Activated naive CD8-positive, alpha-beta T cell treated with anti-CD3 and anti-CD28 coated beads, Interleukin-2, amount 50 U/mL, for 24 hours (primary cell): ENCODE measurements around the gene C13orf42.

Experiments used
- ATAC-seq: fragments of 150-1000 bp; cut with Tn5 transposase; one replicate; pipeline ENCODE4 v1.10.0; 2021
- DNase-seq: peaks from one replicate; pipeline ENCODE4 v3.0.0; 2021
- H3K27ac Mint-ChIP-seq: one replicate; pipeline ENCODE4 v1.8.0; 2021; ENCODE audit warnings: mild to moderate bottlenecking, mixed read lengths
- H3K27me3 Mint-ChIP-seq: one replicate; pipeline ENCODE4 v1.8.0; 2021; ENCODE audit warnings: mixed read lengths
- H3K36me3 Mint-ChIP-seq: one replicate; pipeline ENCODE4 v1.8.0; 2021; ENCODE audit warnings: low read depth, mixed read lengths
- H3K4me1 Mint-ChIP-seq: one replicate; pipeline ENCODE4 v1.8.0; 2021; ENCODE audit warnings: mixed read lengths
- H3K4me3 Mint-ChIP-seq: one replicate; pipeline ENCODE4 v1.8.0; 2021; ENCODE audit warnings: mild to moderate bottlenecking, moderate library complexity, mixed read lengths
- H3K9me3 Mint-ChIP-seq: one replicate; pipeline ENCODE4 v1.8.0; 2021; ENCODE audit warnings: mixed read lengths

The C13orf42 gene

DNA sequence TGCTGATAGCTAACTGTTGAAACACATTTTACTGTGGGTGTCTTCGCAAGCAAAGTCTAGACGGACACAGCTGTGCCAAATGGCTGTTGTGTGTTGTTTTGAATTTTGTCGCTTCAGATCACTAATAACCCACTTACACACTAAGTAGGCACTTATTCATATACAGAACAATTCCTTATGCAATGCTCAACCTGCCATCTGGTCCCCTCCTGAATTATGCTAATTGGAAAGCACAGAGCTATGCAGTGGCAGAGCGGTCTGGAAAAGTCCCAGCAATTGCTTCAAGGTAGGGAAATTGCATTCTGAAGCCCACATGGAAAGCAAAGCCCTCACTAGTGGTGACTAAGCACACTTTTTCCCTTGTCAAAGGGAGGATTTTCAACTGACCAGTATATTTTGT is 69.9 kb downstream of the C13orf42 start:
- no peak overlapping the region for H3K27ac Mint-ChIP-seq
- DNase-seq (no peak), ATAC-seq (no peak)
- peaks cover 2% of the 10 kb centered on the region for H3K4me1 Mint-ChIP-seq
- peaks cover 2% of the 10 kb centered on the region for H3K27me3 Mint-ChIP-seq
- no peaks in the 10 kb centered on the region for H3K9me3 Mint-ChIP-seq
- no peaks in the 10 kb centered on the region for H3K36me3 Mint-ChIP-seq
- no peak overlapping the region for H3K4me3 Mint-ChIP-seq

GRCh38 chr13:51040431-51040830 is 70.6 kb downstream of the C13orf42 start:
- no peak for ATAC-seq
- Mint-ChIP-seq H3K36me3 (no peaks in the 10 kb centered on the region), H3K27ac (no peak overlapping the region), H3K4me3 (no peak overlapping the region), H3K9me3 (no peaks in the 10 kb centered on the region), H3K27me3 (peaks cover 2% of the 10 kb centered on the region), H3K4me1 (peaks cover 2% of the 10 kb centered on the region)
- DNase-seq, result no peak

- H3K36me3 Mint-ChIP-seq, result no peaks in the 10 kb centered on the region
- ATAC-seq (no peak), DNase-seq (no peak)
- no peaks in the 10 kb centered on the region for H3K9me3 Mint-ChIP-seq
- peaks cover under 1% of the 10 kb centered on the region for H3K27me3 Mint-ChIP-seq
- H3K27ac Mint-ChIP-seq, result no peak overlapping the region
- H3K4me1 Mint-ChIP-seq, result peaks cover under 1% of the 10 kb centered on the region
- H3K4me3 Mint-ChIP-seq, result no peak overlapping the region
Observed at GRCh38 chr13:51036418-51036817, 74.7 kb downstream of the C13orf42 start.

DNA sequence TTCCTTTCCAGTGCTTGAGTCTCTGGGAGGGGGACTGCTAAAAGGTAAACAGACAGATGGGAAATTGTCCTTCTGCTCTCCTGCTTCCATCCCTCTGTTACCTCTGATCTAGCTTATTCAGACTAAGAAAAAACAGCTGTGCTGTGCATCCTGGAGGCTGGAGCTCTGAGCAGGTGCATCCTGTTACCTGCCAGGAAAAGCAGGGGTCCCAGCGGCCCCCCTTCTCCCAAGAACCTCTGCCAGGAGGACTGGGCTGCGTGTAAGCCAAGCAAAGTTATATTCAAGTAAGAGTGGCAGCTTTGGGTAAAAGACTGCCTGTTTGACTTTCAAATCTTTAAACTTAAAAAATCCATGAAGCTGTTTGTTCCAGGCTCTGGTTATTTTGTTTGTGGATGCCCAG is 75.1 kb downstream of the C13orf42 start:
- no peak overlapping the region for H3K4me3 Mint-ChIP-seq
- no peaks in the 10 kb centered on the region for H3K9me3 Mint-ChIP-seq
- H3K36me3 Mint-ChIP-seq, result no peaks in the 10 kb centered on the region
- H3K4me1 Mint-ChIP-seq, result no peaks in the 10 kb centered on the region
- no peak overlapping the region for H3K27ac Mint-ChIP-seq
- DNase-seq (no peak), ATAC-seq (no peak)
- H3K27me3 Mint-ChIP-seq, result no peaks in the 10 kb centered on the region

DNA sequence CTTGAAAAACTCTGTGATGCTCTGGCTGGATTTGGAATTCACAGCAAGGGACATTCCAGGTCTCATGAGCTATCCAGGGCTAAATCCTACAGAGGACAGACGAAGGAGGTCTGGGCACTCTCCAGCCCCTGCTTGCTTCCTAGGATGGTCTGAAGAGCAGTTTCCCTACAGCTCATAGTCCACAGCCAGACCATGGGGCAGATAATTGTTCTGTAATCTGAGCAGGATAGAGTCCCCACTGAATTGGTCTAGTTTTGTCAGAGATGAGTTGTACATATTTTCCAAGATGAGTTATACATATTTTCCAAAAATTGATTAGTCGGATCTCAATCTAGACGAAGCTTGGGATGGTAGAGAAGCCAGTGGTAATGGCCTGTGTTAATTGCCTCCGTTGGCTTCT is 75.6 kb downstream of the C13orf42 start:
- ATAC-seq (no peak), DNase-seq (no peak)
- Mint-ChIP-seq H3K4me1 (no peaks in the 10 kb centered on the region), H3K36me3 (no peaks in the 10 kb centered on the region), H3K4me3 (no peak overlapping the region), H3K27ac (no peak overlapping the region), H3K27me3 (no peaks in the 10 kb centered on the region), H3K9me3 (no peaks in the 10 kb centered on the region)

DNA sequence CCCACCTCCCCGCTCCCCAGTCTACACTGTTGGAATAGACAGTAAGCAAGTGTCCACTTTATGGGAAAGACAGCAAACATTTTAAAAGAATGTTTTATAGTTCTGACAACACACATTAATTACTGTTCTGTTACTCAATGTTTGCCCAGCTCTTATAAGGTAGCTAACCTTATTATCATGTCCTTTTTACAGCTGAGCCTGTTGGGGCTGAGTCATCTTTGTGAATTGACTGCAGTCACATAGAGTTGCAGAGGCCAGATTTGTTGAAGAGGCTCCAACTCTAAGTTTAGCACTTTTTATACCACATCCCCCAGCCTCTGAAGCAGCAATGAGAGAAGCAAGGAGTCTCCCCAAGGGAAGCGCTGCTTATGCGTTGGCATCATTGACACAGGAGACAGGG is 76.2 kb downstream of the C13orf42 start:
- ATAC-seq (no peak), DNase-seq (no peak)
- no peak overlapping the region for H3K27ac Mint-ChIP-seq
- no peaks in the 10 kb centered on the region for H3K27me3 Mint-ChIP-seq
- no peak overlapping the region for H3K4me3 Mint-ChIP-seq
- no peaks in the 10 kb centered on the region for H3K36me3 Mint-ChIP-seq
- no peaks in the 10 kb centered on the region for H3K4me1 Mint-ChIP-seq
- H3K9me3 Mint-ChIP-seq, result no peaks in the 10 kb centered on the region

- H3K4me1 Mint-ChIP-seq, result no peaks in the 10 kb centered on the region
- no peak overlapping the region for H3K27ac Mint-ChIP-seq
- ATAC-seq, result no peak
- H3K9me3 Mint-ChIP-seq, result no peaks in the 10 kb centered on the region
- H3K4me3 Mint-ChIP-seq, result no peak overlapping the region
- DNase-seq, result no peak
- H3K27me3 Mint-ChIP-seq, result no peaks in the 10 kb centered on the region
- H3K36me3 Mint-ChIP-seq, result no peaks in the 10 kb centered on the region
Observed at GRCh38 chr13:51033421-51034185, 77.5 kb downstream of the C13orf42 start.

- DNase-seq (no peak), ATAC-seq (no peak)
- Mint-ChIP-seq H3K4me1 (no peaks in the 10 kb centered on the region), H3K36me3 (no peaks in the 10 kb centered on the region), H3K4me3 (no peak overlapping the region), H3K9me3 (no peaks in the 10 kb centered on the region), H3K27ac (no peak overlapping the region), H3K27me3 (no peaks in the 10 kb centered on the region)
Observed at GRCh38 chr13:51032831-51033230, 78.2 kb downstream of the C13orf42 start.
